Measurements from ENCODE around the gene SLC6A9.

GRCh38 chr1:43963006-43963405 is 68.3 kb downstream of the SLC6A9 start:
- TF ChIP-seq LEF1 (IDR thresholded peaks at IDR 0.05; ENCODE audit: borderline replicate concordance) (no peak), ZNF384 (IDR thresholded peaks at IDR 0.05) (no peak), FOXK2 (IDR thresholded peaks at IDR 0.05) (no peak)
